Measurements from ENCODE around the gene ZIK1.

- TF ChIP-seq CTCF (conservative IDR thresholded peaks at IDR 0.05 in 1 of 2, IDR thresholded peaks at IDR 0.05 in 1 of 2; ENCODE audit: extremely low read depth in 1 of 2, insufficient read depth in 1 of 2, low read depth in 1 of 2, low read length in 2 of 2) (no peak), EZH2 (IDR thresholded peaks at IDR 0.05; ENCODE audit: borderline replicate concordance, low read length) (no peak)
Measured at GRCh38 chr19:57537953-57538547, 45.9 kb upstream of the ZIK1 start.

Measured in mammary epithelial cell (primary cell).